Astrocyte of the cerebellum (primary cell): ENCODE measurements around the gene DIS3.
A peak's percentile ranks its signal among the peaks of the same experiment; 100 is the strongest.

Experiments used
- DNase-seq: peaks from one replicate; pipeline ENCODE4 v3.0.0-alpha.2; 2011; ENCODE audit warnings: low read depth
- H3K4me3 ChIP-seq: 2 replicates; pipeline ENCODE4 v1.5.1; 2011; ENCODE audit warnings: mild to moderate bottlenecking, low read depth, low read length, moderate library complexity
- in situ Hi-C: cut with HindIII; loops from 2 replicates; pipeline ENCODE4 v1.10.0; 2017; ENCODE audit warnings: low sequenced_read_pairs
- TF ChIP-seq, protein P1 (sequence below): IDR thresholded peaks from 2 replicates; pipeline ENCODE4 v1.5.1; 2012; ENCODE audit warnings: low read length, low read depth, moderate library complexity, mild to moderate bottlenecking; ENCODE audit errors: missing control alignments

The DIS3 gene

DNA sequence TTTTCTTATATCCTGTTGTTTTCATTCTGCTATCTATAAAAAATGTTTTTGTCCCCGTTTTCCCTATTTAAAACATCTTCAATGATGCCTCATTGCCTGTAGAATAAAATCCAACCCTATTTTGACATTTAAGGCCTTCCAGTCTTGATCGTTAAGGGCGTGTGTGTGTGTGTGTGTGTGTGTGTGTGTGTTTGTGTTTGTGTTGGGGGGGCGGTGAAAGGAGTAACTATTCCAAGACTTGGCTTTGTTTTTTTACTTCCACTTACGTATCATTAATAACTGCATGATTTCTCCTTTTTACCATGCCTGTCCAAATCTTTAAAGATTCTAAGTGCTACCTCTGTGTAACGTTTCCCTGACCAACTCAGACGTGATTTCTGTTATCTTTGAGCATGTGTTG, 1.0 kb upstream of the DIS3 start:
- peak overlapping the region; percentile 95 for H3K4me3 ChIP-seq
- TF ChIP-seq, protein P1, sequence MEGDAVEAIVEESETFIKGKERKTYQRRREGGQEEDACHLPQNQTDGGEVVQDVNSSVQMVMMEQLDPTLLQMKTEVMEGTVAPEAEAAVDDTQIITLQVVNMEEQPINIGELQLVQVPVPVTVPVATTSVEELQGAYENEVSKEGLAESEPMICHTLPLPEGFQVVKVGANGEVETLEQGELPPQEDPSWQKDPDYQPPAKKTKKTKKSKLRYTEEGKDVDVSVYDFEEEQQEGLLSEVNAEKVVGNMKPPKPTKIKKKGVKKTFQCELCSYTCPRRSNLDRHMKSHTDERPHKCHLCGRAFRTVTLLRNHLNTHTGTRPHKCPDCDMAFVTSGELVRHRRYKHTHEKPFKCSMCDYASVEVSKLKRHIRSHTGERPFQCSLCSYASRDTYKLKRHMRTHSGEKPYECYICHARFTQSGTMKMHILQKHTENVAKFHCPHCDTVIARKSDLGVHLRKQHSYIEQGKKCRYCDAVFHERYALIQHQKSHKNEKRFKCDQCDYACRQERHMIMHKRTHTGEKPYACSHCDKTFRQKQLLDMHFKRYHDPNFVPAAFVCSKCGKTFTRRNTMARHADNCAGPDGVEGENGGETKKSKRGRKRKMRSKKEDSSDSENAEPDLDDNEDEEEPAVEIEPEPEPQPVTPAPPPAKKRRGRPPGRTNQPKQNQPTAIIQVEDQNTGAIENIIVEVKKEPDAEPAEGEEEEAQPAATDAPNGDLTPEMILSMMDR = no peak
- no peak for DNase-seq
- in situ Hi-C loops = no loop called here

GRCh38 chr13:72774019-72774418, 7.7 kb downstream of the DIS3 start:
- TF ChIP-seq, protein P1 = no peak
- in situ Hi-C loops = no loop called here
- H3K4me3 ChIP-seq = no peak overlapping the region
- DNase-seq = no peak

GRCh38 chr13:72763411-72763810, 18.3 kb downstream of the DIS3 start:
- in situ Hi-C loops = no loop called here
- TF ChIP-seq, protein P1 = no peak
- H3K4me3 ChIP-seq = no peak overlapping the region
- no peak for DNase-seq

DNA sequence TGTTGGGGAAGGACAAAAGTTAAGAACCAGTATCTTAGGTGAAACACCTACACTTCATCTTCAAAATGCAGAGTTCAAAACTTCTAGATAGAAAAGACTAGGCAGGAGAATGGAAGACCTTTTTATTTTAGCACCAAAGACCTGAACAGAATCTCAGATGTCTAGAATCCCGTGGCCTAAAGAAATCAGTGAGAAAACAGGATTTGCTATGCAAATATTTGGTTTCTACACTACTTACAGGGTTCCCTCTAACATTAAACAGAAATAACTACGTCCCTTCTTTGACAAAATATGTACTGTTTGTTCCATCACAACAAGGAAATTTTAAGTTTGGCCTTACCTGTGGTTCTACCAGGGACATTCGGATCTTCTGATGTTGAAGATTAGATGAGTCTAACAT, 21.5 kb downstream of the DIS3 start:
- in situ Hi-C loops = no loop called here
- TF ChIP-seq, protein P1 = no peak
- no peak overlapping the region for H3K4me3 ChIP-seq
- DNase-seq = no peak

GRCh38 chr13:72757792-72758535, 23.7 kb downstream of the DIS3 start:
- TF ChIP-seq, protein P1 = no peak
- in situ Hi-C loops = no loop called here
- DNase-seq = no peak
- no peak overlapping the region for H3K4me3 ChIP-seq

GRCh38 chr13:72754111-72754510, 27.6 kb downstream of the DIS3 start:
- in situ Hi-C loops = no loop called here
- DNase-seq = no peak
- TF ChIP-seq, protein P1 = no peak
- no peak overlapping the region for H3K4me3 ChIP-seq
